HG03135 (cell line): ENCODE measurements around the gene IQGAP1.
"Not testable (repeated sequence)": the region's sequence is repeated elsewhere in the genome, so short reads cannot be mapped to it uniquely, and the experiment has no call there.

Source experiments
- ATAC-seq: cut with Tn5 transposase; IDR thresholded peaks from one replicate; pipeline ENCODE4 v1.9.1; 2021; ENCODE audit warnings: mild to moderate bottlenecking, moderate library complexity; ENCODE audit not compliant: unreplicated experiment

IQGAP1 gene

GRCh38 chr15:90387534-90388461 is at the start of gene IQGAP1:
Gene IQGAP1, plus strand, starts transcription at chr15:90388242. Its CDS starts 100 bp downstream, at chr15:90388342.
- peak; percentile 90 for ATAC-seq

GRCh38 chr15:90338532-90338931 is 49.5 kb upstream of the IQGAP1 start:
- no peak for ATAC-seq

GRCh38 chr15:90340345-90340744 is 47.7 kb upstream of the IQGAP1 start:
- no peak for ATAC-seq

GRCh38 chr15:90343302-90343790 is 44.7 kb upstream of the IQGAP1 start:
- ATAC-seq: no peak

GRCh38 chr15:90344662-90345061 is 43.4 kb upstream of the IQGAP1 start:
- no peak for ATAC-seq

- ATAC-seq: no peak
These were observed 42.2 kb upstream of the IQGAP1 start for GRCh38 chr15:90345857-90346256.

GRCh38 chr15:90347431-90348065 is 40.5 kb upstream of the IQGAP1 start:
- not testable (repeated sequence) for ATAC-seq

- ATAC-seq: no peak
These were observed 39.6 kb upstream of the IQGAP1 start for GRCh38 chr15:90348456-90348855.

GRCh38 chr15:90349072-90349471 is 39.0 kb upstream of the IQGAP1 start:
- no peak for ATAC-seq

GRCh38 chr15:90349821-90350220 is 38.2 kb upstream of the IQGAP1 start:
- no peak for ATAC-seq

GRCh38 chr15:90351479-90352106 is 36.4 kb upstream of the IQGAP1 start:
- ATAC-seq: no peak

- ATAC-seq: peak; percentile 99
These were observed 35.7 kb upstream of the IQGAP1 start, which contains the start of gene ZNF774 for GRCh38 chr15:90352107-90352893. Gene ZNF774, plus strand, starts transcription at chr15:90352284. Its CDS starts 2,377 bp downstream, at chr15:90354661.

- no peak for ATAC-seq
These were observed 33.1 kb upstream of the IQGAP1 start for GRCh38 chr15:90354986-90355385.

- ATAC-seq: no peak
These were observed 29.7 kb upstream of the IQGAP1 start for GRCh38 chr15:90358124-90359033.

GRCh38 chr15:90360746-90361145 is 27.3 kb upstream of the IQGAP1 start:
- ATAC-seq: no peak

GRCh38 chr15:90362936-90363212 is 25.2 kb upstream of the IQGAP1 start:
- ATAC-seq: no peak

- ATAC-seq: no peak
These were observed 23.8 kb upstream of the IQGAP1 start for GRCh38 chr15:90364251-90364650.

- no peak for ATAC-seq
These were observed 22.5 kb upstream of the IQGAP1 start for GRCh38 chr15:90365414-90366055.

- no peak for ATAC-seq
These were observed 20.5 kb upstream of the IQGAP1 start for GRCh38 chr15:90367576-90367975.
